Measurements from ENCODE around the gene CNGB1.

The CNGB1 gene

GRCh38 chr16:57956924-57957672 lies 13.8 kb downstream of the CNGB1 start:
- H3K4me3 ChIP-seq (ENCODE audit: low read depth, low read length), result no peak overlapping the region
- no peaks in the 10 kb centered on the region for H3K9me3 ChIP-seq (ENCODE audit: control insufficient read depth, insufficient read depth, low read length)
- no peaks in the 10 kb centered on the region for H3K36me3 ChIP-seq (ENCODE audit: control insufficient read depth, insufficient read depth, low read length)

GRCh38 chr16:57956270-57956808 lies 14.6 kb downstream of the CNGB1 start:
- no peaks in the 10 kb centered on the region for H3K36me3 ChIP-seq (ENCODE audit: control insufficient read depth, insufficient read depth, low read length)
- H3K4me3 ChIP-seq (ENCODE audit: low read depth, low read length), result no peak overlapping the region
- H3K27me3 ChIP-seq (ENCODE audit: control insufficient read depth, insufficient read depth, low read length), result no peaks in the 10 kb centered on the region
- H3K4me1 ChIP-seq (ENCODE audit: control insufficient read depth, insufficient read depth, low read length), result peaks cover 9% of the 10 kb centered on the region
- no peak overlapping the region for H3K9ac ChIP-seq (ENCODE audit: low read depth, low read length)
- no peaks in the 10 kb centered on the region for H3K9me3 ChIP-seq (ENCODE audit: control insufficient read depth, insufficient read depth, low read length)

More at GRCh38 chr16:57956924-57957672, 13.8 kb downstream of the CNGB1 start:
- peaks cover 9% of the 10 kb centered on the region for H3K4me1 ChIP-seq (ENCODE audit: control insufficient read depth, insufficient read depth, low read length)
- H3K9ac ChIP-seq (ENCODE audit: low read depth, low read length), result no peak overlapping the region
- H3K27me3 ChIP-seq (ENCODE audit: control insufficient read depth, insufficient read depth, low read length), result no peaks in the 10 kb centered on the region

GRCh38 chr16:57955572-57956188 lies 15.2 kb downstream of the CNGB1 start:
- Histone ChIP-seq H3K4me3 (ENCODE audit: low read depth, low read length) (no peak overlapping the region), H3K9ac (ENCODE audit: low read depth, low read length) (no peak overlapping the region), H3K4me1 (ENCODE audit: control insufficient read depth, insufficient read depth, low read length) (peaks cover 9% of the 10 kb centered on the region), H3K36me3 (ENCODE audit: control insufficient read depth, insufficient read depth, low read length) (no peaks in the 10 kb centered on the region), H3K27me3 (ENCODE audit: control insufficient read depth, insufficient read depth, low read length) (no peaks in the 10 kb centered on the region), H3K9me3 (ENCODE audit: control insufficient read depth, insufficient read depth, low read length) (no peaks in the 10 kb centered on the region)

- Histone ChIP-seq H3K27me3 (ENCODE audit: control insufficient read depth, insufficient read depth, low read length) (no peaks in the 10 kb centered on the region), H3K4me1 (ENCODE audit: control insufficient read depth, insufficient read depth, low read length) (peaks cover 9% of the 10 kb centered on the region), H3K36me3 (ENCODE audit: control insufficient read depth, insufficient read depth, low read length) (no peaks in the 10 kb centered on the region), H3K9ac (ENCODE audit: low read depth, low read length) (no peak overlapping the region), H3K4me3 (ENCODE audit: low read depth, low read length) (no peak overlapping the region), H3K9me3 (ENCODE audit: control insufficient read depth, insufficient read depth, low read length) (no peaks in the 10 kb centered on the region)
Measured at GRCh38 chr16:57953857-57954256, 17.1 kb downstream of the CNGB1 start.

GRCh38 chr16:57952909-57953308 lies 18.0 kb downstream of the CNGB1 start:
- Histone ChIP-seq H3K36me3 (ENCODE audit: control insufficient read depth, insufficient read depth, low read length) (no peaks in the 10 kb centered on the region), H3K9ac (ENCODE audit: low read depth, low read length) (no peak overlapping the region), H3K27me3 (ENCODE audit: control insufficient read depth, insufficient read depth, low read length) (no peaks in the 10 kb centered on the region), H3K9me3 (ENCODE audit: control insufficient read depth, insufficient read depth, low read length) (no peaks in the 10 kb centered on the region), H3K4me1 (ENCODE audit: control insufficient read depth, insufficient read depth, low read length) (peaks cover 8% of the 10 kb centered on the region), H3K4me3 (ENCODE audit: low read depth, low read length) (no peak overlapping the region)

- Histone ChIP-seq H3K9me3 (ENCODE audit: control insufficient read depth, insufficient read depth, low read length) (no peaks in the 10 kb centered on the region), H3K27me3 (ENCODE audit: control insufficient read depth, insufficient read depth, low read length) (no peaks in the 10 kb centered on the region), H3K4me1 (ENCODE audit: control insufficient read depth, insufficient read depth, low read length) (no peaks in the 10 kb centered on the region), H3K4me3 (ENCODE audit: low read depth, low read length) (no peak overlapping the region), H3K36me3 (ENCODE audit: control insufficient read depth, insufficient read depth, low read length) (no peaks in the 10 kb centered on the region), H3K9ac (ENCODE audit: low read depth, low read length) (no peak overlapping the region)
Measured at GRCh38 chr16:57951204-57951960, 19.5 kb downstream of the CNGB1 start.

- Histone ChIP-seq H3K4me3 (ENCODE audit: low read depth, low read length) (no peak overlapping the region), H3K36me3 (ENCODE audit: control insufficient read depth, insufficient read depth, low read length) (no peaks in the 10 kb centered on the region), H3K4me1 (ENCODE audit: control insufficient read depth, insufficient read depth, low read length) (no peaks in the 10 kb centered on the region), H3K9me3 (ENCODE audit: control insufficient read depth, insufficient read depth, low read length) (no peaks in the 10 kb centered on the region), H3K27me3 (ENCODE audit: control insufficient read depth, insufficient read depth, low read length) (no peaks in the 10 kb centered on the region), H3K9ac (ENCODE audit: low read depth, low read length) (no peak overlapping the region)
Measured at GRCh38 chr16:57950382-57950781, 20.5 kb downstream of the CNGB1 start.

- no peaks in the 10 kb centered on the region for H3K36me3 ChIP-seq (ENCODE audit: control insufficient read depth, insufficient read depth, low read length)
- H3K27me3 ChIP-seq (ENCODE audit: control insufficient read depth, insufficient read depth, low read length), result no peaks in the 10 kb centered on the region
- H3K9me3 ChIP-seq (ENCODE audit: control insufficient read depth, insufficient read depth, low read length), result no peaks in the 10 kb centered on the region
- H3K4me1 ChIP-seq (ENCODE audit: control insufficient read depth, insufficient read depth, low read length), result no peaks in the 10 kb centered on the region
- no peak overlapping the region for H3K4me3 ChIP-seq (ENCODE audit: low read depth, low read length)
- no peak overlapping the region for H3K9ac ChIP-seq (ENCODE audit: low read depth, low read length)
Measured at GRCh38 chr16:57949595-57950238, 21.2 kb downstream of the CNGB1 start.

- no peak overlapping the region for H3K9ac ChIP-seq (ENCODE audit: low read depth, low read length)
- H3K27me3 ChIP-seq (ENCODE audit: control insufficient read depth, insufficient read depth, low read length), result no peaks in the 10 kb centered on the region
Measured at GRCh38 chr16:57949013-57949412, 21.9 kb downstream of the CNGB1 start.

GRCh38 chr16:57948027-57948426 lies 22.9 kb downstream of the CNGB1 start:
- Histone ChIP-seq H3K27me3 (ENCODE audit: control insufficient read depth, insufficient read depth, low read length) (no peaks in the 10 kb centered on the region), H3K9ac (ENCODE audit: low read depth, low read length) (no peak overlapping the region), H3K4me3 (ENCODE audit: low read depth, low read length) (no peak overlapping the region), H3K9me3 (ENCODE audit: control insufficient read depth, insufficient read depth, low read length) (no peaks in the 10 kb centered on the region), H3K4me1 (ENCODE audit: control insufficient read depth, insufficient read depth, low read length) (no peaks in the 10 kb centered on the region), H3K36me3 (ENCODE audit: control insufficient read depth, insufficient read depth, low read length) (no peaks in the 10 kb centered on the region)

More at GRCh38 chr16:57949013-57949412, 21.9 kb downstream of the CNGB1 start:
- Histone ChIP-seq H3K4me3 (ENCODE audit: low read depth, low read length) (no peak overlapping the region), H3K36me3 (ENCODE audit: control insufficient read depth, insufficient read depth, low read length) (no peaks in the 10 kb centered on the region), H3K4me1 (ENCODE audit: control insufficient read depth, insufficient read depth, low read length) (no peaks in the 10 kb centered on the region), H3K9me3 (ENCODE audit: control insufficient read depth, insufficient read depth, low read length) (no peaks in the 10 kb centered on the region)

- H3K4me3 ChIP-seq (ENCODE audit: low read depth, low read length), result no peak overlapping the region
- no peaks in the 10 kb centered on the region for H3K9me3 ChIP-seq (ENCODE audit: control insufficient read depth, insufficient read depth, low read length)
- H3K9ac ChIP-seq (ENCODE audit: low read depth, low read length), result no peak overlapping the region
- H3K27me3 ChIP-seq (ENCODE audit: control insufficient read depth, insufficient read depth, low read length), result no peaks in the 10 kb centered on the region
- no peaks in the 10 kb centered on the region for H3K4me1 ChIP-seq (ENCODE audit: control insufficient read depth, insufficient read depth, low read length)
- no peaks in the 10 kb centered on the region for H3K36me3 ChIP-seq (ENCODE audit: control insufficient read depth, insufficient read depth, low read length)
Measured at GRCh38 chr16:57947261-57947660, 23.7 kb downstream of the CNGB1 start.

All from iPS-15b (cell line).